GM18861 (cell line): ENCODE measurements around the gene SKAP1.

Experiments
- ATAC-seq: cut with Tn5 transposase; IDR thresholded peaks from one replicate; pipeline ENCODE4 v1.9.1; 2021; ENCODE audit not compliant: unreplicated experiment

SKAP1 gene

GRCh38 chr17:48084932-48085331, 345.1 kb downstream of the SKAP1 start:
- ATAC-seq, result no peak
